ENCODE data around the gene ACTRT3.

ACTRT3 gene
- total RNA-seq: 0 to 2.6 (median 0.67) reads per million in 9 experiments

DNA sequence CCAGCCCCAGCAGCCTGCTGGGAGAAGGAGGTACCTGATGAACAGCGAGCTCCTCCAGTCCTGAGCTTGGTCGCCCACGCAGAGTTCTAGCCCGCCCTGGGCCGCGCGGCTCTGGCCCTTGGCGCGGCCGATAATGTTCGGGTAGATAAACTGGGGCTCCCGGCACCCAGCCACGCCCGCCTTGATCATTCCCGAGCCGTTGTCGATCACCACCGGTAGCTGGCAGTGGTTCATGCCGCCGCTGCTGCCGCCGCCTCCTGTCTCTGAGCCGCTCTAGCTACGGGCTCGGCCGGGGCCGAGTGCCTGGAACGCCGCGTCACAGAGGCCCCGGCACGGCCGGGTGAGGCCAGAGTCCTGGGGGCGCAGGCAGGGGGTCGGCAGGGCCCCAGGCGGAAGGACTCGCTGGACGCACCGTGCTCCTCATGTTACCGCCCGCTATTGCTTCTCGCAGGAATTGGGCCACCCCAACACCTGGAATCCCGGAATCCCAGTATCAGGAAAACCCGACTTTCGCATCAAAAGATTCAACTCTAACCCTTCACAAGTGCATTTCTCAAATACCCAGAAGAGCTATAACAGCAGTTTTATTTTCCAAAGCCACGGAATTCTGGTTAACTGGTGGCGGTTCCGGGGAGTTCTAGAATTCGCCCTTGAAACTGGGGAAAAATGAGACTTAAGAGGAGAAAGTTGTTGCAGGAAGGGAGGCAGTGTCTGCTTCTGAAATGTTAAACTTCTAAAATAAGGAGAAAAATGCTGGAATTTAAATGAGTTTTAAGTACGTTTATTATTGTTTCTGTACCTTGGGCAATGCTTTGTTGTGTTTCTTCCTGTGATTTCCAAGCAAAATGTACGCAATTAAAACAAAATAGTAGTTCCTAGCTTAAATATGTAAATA, at the start of gene ACTRT3:
ACTRT3 (minus strand) TSS at position 275 of the 895 bp plus-strand sequence; CDS start at position 234, 41 bp downstream.
- Mint-ChIP-seq H3K36me3 (ENCODE audit: insufficient read depth) (peaks cover 41% of the 10 kb centered on the region), H3K27me3 (no peaks in the 10 kb centered on the region), H3K27ac (peak within 1 kb of the TSS; percentile 74 to 78), H3K4me1 (ENCODE audit: low read depth in 2 of 2) (peaks cover 11 to 32% of the 10 kb centered on the region in 2 donors), H3K9me3 (peaks cover 0 to 2% of the 10 kb centered on the region in 2 donors), H3K4me3 (peak within 1 kb of the TSS; percentile 81 to 86)
- ATAC-seq (replicated peaks) (no peak), DNase-seq (peak; percentile 40 to 45 (median 43))

DNA sequence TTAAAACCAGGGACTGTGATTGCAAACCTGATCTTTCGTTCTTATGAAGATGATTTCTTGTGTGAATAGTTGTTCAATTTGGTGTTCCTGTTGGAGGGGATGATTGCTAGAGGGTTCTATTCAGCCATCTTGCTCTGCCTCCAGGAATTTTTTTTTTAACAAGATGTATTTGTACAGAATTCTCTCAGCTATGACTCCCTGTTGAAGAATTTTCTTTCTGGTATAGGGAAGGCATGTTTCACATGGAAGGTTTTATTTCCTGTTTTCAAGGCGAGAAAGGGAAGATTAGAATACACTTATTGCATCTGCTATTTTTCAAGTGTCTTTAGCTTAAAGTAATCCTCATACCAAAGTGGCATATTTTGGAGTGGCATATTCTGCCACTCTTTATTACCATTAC, 49.0 kb upstream of the ACTRT3 start:
- Mint-ChIP-seq H3K9me3 (peaks cover 0 to 6% of the 10 kb centered on the region in 2 donors), H3K4me3 (no peak overlapping the region), H3K36me3 (ENCODE audit: insufficient read depth) (peaks cover 11% of the 10 kb centered on the region), H3K27me3 (peaks cover 42 to 66% of the 10 kb centered on the region in 2 donors), H3K4me1 (ENCODE audit: low read depth in 2 of 2) (peaks cover 11% of the 10 kb centered on the region in 2 donors), H3K27ac (no peak overlapping the region)
- ATAC-seq (replicated peaks): no peak
- no peak for DNase-seq

DNA sequence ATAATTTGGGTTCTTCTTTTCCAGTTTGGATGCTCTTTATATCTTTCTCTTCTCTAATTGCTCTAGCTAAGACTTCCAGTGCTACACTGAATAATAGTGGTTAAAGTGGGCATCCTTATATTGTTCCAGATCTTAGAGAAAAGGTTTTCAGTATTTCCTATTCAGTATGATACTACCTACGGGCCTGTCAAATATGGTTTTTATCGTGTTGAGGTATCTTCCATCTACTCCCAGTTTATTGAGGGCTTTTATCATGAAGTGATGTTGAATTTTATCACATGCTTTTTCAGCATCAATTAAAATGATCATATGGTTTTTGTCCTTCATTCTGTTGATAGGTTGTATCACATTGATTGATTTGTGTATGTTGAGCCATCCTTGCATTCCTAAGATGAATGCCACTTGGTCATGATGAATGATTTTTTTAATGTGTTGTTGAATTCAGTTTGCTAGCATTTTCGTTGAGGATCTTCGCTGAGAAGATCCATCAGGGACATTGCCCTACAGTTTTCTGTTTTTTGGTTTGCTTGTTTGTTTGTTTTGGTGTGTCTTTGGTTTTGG, 46.3 kb upstream of the ACTRT3 start:
- ATAC-seq (replicated peaks) (no peak), DNase-seq (no peak)
- peaks cover 0 to 6% of the 10 kb centered on the region in 2 donors for H3K9me3 Mint-ChIP-seq
- peaks cover 19% of the 10 kb centered on the region for H3K36me3 Mint-ChIP-seq (ENCODE audit: insufficient read depth)
- peaks cover 21 to 22% of the 10 kb centered on the region in 2 donors for H3K4me1 Mint-ChIP-seq (ENCODE audit: low read depth in 2 of 2)
- H3K4me3 Mint-ChIP-seq: no peak overlapping the region
- H3K27me3 Mint-ChIP-seq: peaks cover 18 to 40% of the 10 kb centered on the region in 2 donors
- H3K27ac Mint-ChIP-seq: no peak overlapping the region

DNA sequence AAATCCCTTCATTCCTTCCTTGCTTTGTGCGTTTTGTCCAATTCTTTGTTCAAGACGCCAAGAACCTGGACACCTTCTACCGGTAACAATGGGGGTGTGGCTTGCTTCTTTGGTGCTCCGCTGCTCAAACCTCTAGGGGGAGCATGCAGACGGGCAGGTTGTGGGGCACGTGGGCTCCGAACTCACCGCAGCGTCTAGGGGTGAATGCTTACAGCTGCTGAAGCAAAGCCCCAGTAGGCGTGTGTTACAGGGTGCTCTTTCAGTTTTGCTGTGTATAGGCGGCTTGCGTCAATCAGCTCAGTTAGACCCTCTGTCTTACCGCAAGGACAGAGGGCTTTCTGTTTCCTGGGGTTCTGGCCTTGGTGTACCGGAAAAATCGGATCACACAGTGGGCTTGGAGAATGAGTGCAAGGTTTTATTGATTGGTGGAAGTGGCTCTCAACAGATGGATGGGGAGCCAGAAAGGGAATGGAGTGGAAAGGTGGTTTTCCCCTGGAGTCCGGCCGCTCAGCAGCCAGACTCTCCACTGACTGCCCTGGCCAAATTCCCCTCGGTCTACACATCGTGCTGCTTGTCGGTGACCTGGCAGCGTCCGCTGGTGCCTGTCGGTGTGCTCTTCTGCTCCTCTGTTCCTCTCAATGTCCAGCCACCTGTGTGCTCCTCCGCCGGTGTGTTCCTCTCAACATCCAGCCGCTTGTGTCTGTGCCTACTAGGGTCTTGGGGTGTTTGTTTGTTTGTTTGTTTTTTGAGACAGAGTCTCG, 44.6 kb upstream of the ACTRT3 start:
- Mint-ChIP-seq H3K36me3 (ENCODE audit: insufficient read depth) (peaks cover 19% of the 10 kb centered on the region), H3K27ac (peak overlapping the region; percentile 73 to 89), H3K27me3 (peaks cover 13 to 31% of the 10 kb centered on the region in 2 donors), H3K4me1 (ENCODE audit: low read depth in 2 of 2) (peaks cover 21 to 22% of the 10 kb centered on the region in 2 donors), H3K9me3 (peaks cover 0 to 6% of the 10 kb centered on the region in 2 donors), H3K4me3 (peak overlapping the region; percentile 89 to 92)
- DNase-seq: peak; percentile 71 to 73 (median 72)
- peak; percentile 85 for ATAC-seq (replicated peaks)

DNA sequence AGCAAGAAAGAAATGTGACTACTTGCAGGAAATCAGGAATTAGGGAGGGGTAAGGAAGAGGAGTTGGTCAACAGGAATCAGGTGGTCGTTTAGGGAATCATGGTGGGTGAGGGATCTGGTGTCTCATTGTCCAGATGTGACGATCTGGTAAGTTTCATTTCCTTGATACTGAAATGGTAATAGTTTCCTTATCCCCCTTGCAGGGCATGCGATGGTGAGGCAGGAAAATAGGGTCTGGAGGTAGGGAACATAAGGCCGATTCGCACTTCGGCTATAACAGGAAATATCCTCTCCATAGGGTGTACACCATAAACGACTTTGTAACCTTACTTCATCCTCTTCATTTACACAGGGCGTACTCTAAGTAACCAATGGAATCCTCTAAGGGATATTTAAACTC, 43.9 kb upstream of the ACTRT3 start:
- H3K27ac Mint-ChIP-seq: peak overlapping the region; percentile 73 to 89
- H3K4me1 Mint-ChIP-seq (ENCODE audit: low read depth in 2 of 2): peaks cover 21 to 22% of the 10 kb centered on the region in 2 donors
- H3K9me3 Mint-ChIP-seq: peaks cover 0 to 6% of the 10 kb centered on the region in 2 donors
- H3K36me3 Mint-ChIP-seq (ENCODE audit: insufficient read depth): peaks cover 19% of the 10 kb centered on the region
- ATAC-seq (replicated peaks): no peak
- H3K4me3 Mint-ChIP-seq: peak overlapping the region; percentile 89 to 92
- DNase-seq: no peak
- peaks cover 10 to 26% of the 10 kb centered on the region in 2 donors for H3K27me3 Mint-ChIP-seq

DNA sequence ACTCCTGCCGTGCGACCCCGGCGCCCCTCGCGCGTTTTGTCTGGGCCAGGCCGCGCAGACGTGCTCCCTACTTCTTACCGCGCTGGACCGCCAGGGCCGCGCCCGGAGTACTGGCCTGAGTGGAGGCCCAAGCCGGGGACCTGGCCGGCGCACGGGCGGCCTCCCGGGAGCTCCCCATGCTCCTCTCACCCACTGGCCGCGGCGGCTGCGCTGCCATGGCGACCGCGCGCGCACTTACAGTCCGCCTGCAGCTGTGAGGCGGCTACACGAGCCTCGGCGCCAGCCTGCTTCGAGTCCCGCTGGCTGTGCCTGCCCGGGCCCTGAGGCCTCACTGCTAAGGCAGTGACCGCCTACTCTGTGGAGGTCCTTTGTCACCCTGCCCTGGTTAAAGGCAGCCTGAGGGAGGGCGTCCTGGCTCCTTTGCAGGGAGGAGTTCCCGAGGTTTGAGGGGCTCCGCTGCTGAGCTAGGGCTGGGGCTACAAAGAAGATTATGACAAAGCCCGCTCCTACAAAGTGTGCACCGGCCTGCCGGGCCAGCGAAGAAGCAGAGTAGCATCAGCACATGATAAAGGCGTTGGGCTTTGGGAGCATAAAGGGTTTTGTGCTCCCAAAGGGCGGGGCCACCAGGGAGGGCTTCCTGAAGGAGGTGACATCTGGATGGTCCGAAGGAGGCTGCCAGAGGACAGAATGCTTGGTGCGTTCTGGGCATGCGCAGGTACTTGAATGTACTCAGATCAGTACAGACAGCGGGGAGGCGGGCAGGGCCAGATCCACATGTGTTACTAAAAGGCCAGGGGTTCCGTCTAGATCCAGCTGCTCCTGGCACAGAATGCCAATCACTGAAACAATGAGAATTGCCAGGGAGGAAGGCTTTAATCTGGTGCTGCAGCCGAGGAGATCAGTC, 43.2 kb upstream of the ACTRT3 start, which contains the start of the genes LRRC34 and LRRIQ4:
LRRC34 (minus strand) TSS at position 573 of the 904 bp plus-strand sequence; CDS start at position 217, 356 bp downstream.
LRRIQ4 (plus strand) TSS at position 539 of the 904 bp plus-strand sequence. CDS start 9,052 bp downstream, outside the sequence.
- Mint-ChIP-seq H3K9me3 (peaks cover 0 to 6% of the 10 kb centered on the region in 2 donors), H3K27me3 (peaks cover 3 to 19% of the 10 kb centered on the region in 2 donors), H3K4me3 (peak within 1 kb of the TSS; percentile 89 to 92), H3K36me3 (ENCODE audit: insufficient read depth) (peaks cover 19% of the 10 kb centered on the region), H3K27ac (peak within 1 kb of the TSS; percentile 73 to 89), H3K4me1 (ENCODE audit: low read depth in 2 of 2) (peaks cover 21 to 22% of the 10 kb centered on the region in 2 donors)
- DNase-seq (peak; percentile 30 to 46 (median 31)), ATAC-seq (replicated peaks) (peak; percentile 65)

DNA sequence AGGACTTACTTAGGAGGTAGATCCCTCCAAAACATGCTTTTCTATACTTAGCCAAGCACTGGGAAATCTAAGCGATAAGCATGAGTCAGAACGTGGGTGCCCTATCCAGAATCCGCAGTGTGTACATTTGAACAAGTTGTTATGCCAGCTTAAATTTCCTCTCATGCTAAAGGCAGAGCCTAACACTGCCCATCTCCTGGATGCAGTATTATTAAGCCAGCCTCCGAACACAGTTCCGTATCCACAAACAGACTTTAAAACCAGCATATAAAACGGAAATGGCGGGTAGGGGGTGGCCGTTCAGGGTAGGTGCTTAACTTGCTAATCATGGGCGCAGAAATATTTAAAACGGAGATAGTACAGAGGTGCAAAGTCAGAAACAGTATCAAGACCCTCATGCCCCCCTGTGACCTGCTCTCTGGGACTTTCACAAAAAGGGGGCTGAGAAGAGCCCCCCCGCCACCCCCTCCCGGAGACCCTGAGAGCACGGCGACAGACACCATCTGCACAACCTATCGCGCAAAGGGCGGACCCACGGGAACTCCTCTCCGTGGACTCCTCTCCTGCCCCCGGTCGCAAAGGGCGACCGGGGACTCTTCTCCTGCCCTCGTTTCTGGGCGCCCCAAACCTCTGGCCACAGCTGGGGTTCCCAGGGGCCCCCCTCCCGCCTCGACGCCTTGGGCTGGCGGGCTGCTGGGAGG, 42.4 kb upstream of the ACTRT3 start:
- Mint-ChIP-seq H3K4me1 (ENCODE audit: low read depth in 2 of 2) (peaks cover 21 to 22% of the 10 kb centered on the region in 2 donors), H3K27ac (no peak overlapping the region), H3K4me3 (peak overlapping the region; percentile 89 to 92), H3K27me3 (peaks cover 0 to 19% of the 10 kb centered on the region in 2 donors), H3K36me3 (ENCODE audit: insufficient read depth) (peaks cover 19% of the 10 kb centered on the region), H3K9me3 (peaks cover 0 to 6% of the 10 kb centered on the region in 2 donors)
- ATAC-seq (replicated peaks): peak; percentile 2
- DNase-seq: no peak

DNA sequence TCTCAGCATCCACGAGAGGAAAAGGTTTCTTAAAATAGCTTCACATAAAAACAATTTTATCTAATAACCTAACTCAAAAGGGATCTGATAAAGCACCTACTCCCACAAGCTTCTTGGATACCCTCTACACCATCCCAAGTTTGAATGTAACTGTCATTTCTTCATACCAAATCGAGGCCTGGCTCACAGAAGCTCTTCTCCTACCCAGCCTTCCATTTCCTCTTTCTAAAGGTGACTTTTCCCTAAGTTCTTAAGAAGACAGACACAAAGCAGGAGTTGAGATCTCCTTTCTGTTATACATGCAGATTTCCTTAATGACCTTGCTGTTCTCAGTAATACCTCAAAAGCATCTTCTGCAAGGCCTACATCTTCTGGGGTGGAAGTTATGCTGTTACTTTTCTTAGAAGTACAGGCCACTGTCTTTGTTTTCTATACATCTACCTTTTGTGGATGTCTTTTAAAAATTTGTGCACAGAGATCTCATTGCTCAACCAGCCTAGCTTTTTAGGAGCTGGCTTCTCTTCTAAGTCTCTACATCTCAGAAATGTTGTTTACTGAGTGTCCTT, 40.0 kb upstream of the ACTRT3 start:
- H3K9me3 Mint-ChIP-seq: no peaks in the 10 kb centered on the region
- H3K27ac Mint-ChIP-seq: no peak overlapping the region
- ATAC-seq (replicated peaks): no peak
- H3K27me3 Mint-ChIP-seq: peaks cover 0 to 8% of the 10 kb centered on the region in 2 donors
- no peak overlapping the region for H3K4me3 Mint-ChIP-seq
- DNase-seq: no peak
- peaks cover 13% of the 10 kb centered on the region for H3K36me3 Mint-ChIP-seq (ENCODE audit: insufficient read depth)
- peaks cover 19 to 21% of the 10 kb centered on the region in 2 donors for H3K4me1 Mint-ChIP-seq (ENCODE audit: low read depth in 2 of 2)

DNA sequence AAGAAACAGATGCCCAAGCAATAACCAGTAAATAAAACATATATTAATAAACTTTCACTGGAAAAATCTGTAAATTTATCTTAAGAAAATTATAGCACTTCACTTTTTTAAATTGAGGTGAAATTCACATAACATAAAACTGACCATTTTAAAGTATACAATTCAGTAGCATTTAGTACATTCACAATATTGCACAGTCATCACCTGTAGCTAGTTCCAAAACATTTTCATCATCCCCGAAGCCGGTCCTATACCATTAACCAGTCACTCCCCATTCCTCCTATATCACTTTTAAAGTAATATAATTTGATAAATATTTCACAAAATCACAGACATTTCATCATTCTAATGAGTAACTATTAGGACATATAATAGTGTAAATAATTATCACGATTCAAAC, 35.3 kb upstream of the ACTRT3 start:
- H3K4me3 Mint-ChIP-seq: no peak overlapping the region
- no peaks in the 10 kb centered on the region for H3K27me3 Mint-ChIP-seq
- no peak for ATAC-seq (replicated peaks)
- H3K36me3 Mint-ChIP-seq (ENCODE audit: insufficient read depth): no peaks in the 10 kb centered on the region
- no peak overlapping the region for H3K27ac Mint-ChIP-seq
- DNase-seq: no peak
- H3K9me3 Mint-ChIP-seq: no peaks in the 10 kb centered on the region
- H3K4me1 Mint-ChIP-seq (ENCODE audit: low read depth in 2 of 2): no peaks in the 10 kb centered on the region

DNA sequence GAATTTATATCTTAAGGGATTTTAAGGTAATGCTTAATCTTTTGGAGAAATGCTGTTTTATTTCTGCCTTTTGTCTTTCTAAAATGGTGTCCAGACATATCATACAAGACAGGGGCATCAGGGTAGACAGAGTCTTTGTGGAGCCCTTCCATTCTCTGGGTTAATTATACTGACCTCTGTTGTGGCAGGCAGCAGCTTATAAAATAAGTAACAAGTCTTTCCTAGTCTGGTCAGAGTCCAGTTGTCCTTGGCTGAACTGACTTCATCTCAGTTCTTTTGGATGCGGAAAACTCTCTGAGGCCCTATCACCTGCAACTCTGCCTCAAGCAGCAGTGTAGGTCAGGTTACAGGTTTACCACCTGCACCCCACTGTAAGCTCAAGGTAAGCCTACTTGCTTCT, 23.0 kb upstream of the ACTRT3 start:
- Mint-ChIP-seq H3K27ac (no peak overlapping the region), H3K9me3 (no peaks in the 10 kb centered on the region), H3K4me1 (ENCODE audit: low read depth in 2 of 2) (peaks cover 0 to 3% of the 10 kb centered on the region in 2 donors), H3K36me3 (ENCODE audit: insufficient read depth) (peaks cover 23% of the 10 kb centered on the region), H3K4me3 (no peak overlapping the region), H3K27me3 (no peaks in the 10 kb centered on the region)
- DNase-seq (no peak), ATAC-seq (replicated peaks) (no peak)

DNA sequence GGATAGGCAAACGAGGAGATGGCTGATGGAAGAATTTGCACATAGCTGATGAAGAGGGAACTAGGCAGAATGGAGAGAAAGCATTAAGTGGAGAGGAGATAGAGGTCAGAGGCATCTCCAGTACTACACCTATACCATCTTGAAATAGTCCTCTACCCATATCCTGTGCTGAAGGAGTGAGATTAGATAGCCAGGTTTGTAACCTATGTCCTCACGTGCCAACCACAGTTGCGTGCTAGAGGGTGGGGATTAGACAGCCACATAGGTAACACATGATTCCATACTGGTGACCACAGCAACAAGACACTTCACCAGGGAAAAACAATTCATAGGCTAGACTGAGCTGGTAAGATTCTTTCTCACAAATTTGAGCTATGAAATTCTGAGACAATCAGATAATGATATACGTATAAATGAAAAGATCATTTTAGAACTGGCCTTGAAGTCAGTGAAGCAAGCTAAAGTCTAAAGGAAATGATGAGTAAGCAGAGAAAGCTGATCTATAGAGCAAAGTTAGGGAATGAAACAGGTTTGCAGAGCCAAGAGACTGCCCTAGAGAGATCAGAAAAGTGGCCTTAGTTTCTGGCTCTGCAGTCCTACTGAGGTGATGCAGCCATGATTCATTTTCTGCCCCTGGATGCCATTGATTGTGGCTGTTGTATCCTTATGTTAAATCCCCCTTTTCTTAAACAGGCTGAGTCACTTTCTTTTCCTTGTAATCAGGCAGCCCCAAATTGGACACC, 21.5 kb upstream of the ACTRT3 start:
- no peak overlapping the region for H3K4me3 Mint-ChIP-seq
- no peaks in the 10 kb centered on the region for H3K27me3 Mint-ChIP-seq
- DNase-seq (no peak), ATAC-seq (replicated peaks) (peak; percentile 43)
- H3K36me3 Mint-ChIP-seq (ENCODE audit: insufficient read depth): peaks cover 38% of the 10 kb centered on the region
- no peaks in the 10 kb centered on the region for H3K9me3 Mint-ChIP-seq
- H3K4me1 Mint-ChIP-seq (ENCODE audit: low read depth in 2 of 2): peaks cover 0 to 3% of the 10 kb centered on the region in 2 donors
- peak overlapping the region in 1 of 2 donors; percentile 65 for H3K27ac Mint-ChIP-seq

Data from effector memory CD8-positive, alpha-beta T cell (primary cell).